ENCODE results near the gene CNRIP1.

DNA sequence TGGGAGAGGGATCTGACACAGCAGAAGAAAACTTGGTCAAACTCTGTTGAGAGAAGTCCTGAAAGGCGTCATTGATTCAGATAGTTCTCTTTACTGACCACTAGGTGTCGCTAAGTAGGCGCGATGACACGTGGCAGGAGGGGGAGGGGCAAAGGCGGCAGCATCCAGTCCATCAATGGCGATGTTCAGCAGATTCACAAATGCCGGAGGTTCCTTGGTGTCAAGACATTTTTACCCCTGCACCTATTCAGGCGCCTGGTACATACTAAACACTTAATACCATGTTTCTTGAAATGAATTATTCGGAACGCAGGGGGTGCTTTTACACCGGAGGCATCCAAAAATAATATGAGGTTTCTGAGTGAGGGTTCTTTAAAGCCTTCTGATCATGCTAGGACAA is 42.3 kb upstream of the CNRIP1 start:
- TF ChIP-seq NR2C2 (CRISPR knock-in tag; IDR thresholded peaks at IDR 0.05) (no peak), FOXK1 (CRISPR knock-in tag; IDR thresholded peaks at IDR 0.05) (no peak; the same call in 1 of the 2 replicates), MAX (CRISPR knock-in tag; IDR thresholded peaks at IDR 0.05) (peak; percentile 97), FOXJ3 (CRISPR knock-in tag; IDR thresholded peaks at IDR 0.05; ENCODE audit: borderline replicate concordance) (no peak), MXD4 (CRISPR knock-in tag; IDR thresholded peaks at IDR 0.05; ENCODE audit: borderline replicate concordance) (no peak), NFYB (CRISPR knock-in tag; conservative IDR thresholded peaks at IDR 0.05; ENCODE audit: low read depth) (no peak), NFATC4 (CRISPR knock-in tag; IDR thresholded peaks at IDR 0.05) (no peak), JUN (CRISPR knock-in tag; IDR thresholded peaks at IDR 0.05) (no peak)
- TF ChIP-seq, protein P1, sequence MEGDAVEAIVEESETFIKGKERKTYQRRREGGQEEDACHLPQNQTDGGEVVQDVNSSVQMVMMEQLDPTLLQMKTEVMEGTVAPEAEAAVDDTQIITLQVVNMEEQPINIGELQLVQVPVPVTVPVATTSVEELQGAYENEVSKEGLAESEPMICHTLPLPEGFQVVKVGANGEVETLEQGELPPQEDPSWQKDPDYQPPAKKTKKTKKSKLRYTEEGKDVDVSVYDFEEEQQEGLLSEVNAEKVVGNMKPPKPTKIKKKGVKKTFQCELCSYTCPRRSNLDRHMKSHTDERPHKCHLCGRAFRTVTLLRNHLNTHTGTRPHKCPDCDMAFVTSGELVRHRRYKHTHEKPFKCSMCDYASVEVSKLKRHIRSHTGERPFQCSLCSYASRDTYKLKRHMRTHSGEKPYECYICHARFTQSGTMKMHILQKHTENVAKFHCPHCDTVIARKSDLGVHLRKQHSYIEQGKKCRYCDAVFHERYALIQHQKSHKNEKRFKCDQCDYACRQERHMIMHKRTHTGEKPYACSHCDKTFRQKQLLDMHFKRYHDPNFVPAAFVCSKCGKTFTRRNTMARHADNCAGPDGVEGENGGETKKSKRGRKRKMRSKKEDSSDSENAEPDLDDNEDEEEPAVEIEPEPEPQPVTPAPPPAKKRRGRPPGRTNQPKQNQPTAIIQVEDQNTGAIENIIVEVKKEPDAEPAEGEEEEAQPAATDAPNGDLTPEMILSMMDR (IDR thresholded peaks at IDR 0.05) = peak; percentile 79
- TF ChIP-seq, protein P2, sequence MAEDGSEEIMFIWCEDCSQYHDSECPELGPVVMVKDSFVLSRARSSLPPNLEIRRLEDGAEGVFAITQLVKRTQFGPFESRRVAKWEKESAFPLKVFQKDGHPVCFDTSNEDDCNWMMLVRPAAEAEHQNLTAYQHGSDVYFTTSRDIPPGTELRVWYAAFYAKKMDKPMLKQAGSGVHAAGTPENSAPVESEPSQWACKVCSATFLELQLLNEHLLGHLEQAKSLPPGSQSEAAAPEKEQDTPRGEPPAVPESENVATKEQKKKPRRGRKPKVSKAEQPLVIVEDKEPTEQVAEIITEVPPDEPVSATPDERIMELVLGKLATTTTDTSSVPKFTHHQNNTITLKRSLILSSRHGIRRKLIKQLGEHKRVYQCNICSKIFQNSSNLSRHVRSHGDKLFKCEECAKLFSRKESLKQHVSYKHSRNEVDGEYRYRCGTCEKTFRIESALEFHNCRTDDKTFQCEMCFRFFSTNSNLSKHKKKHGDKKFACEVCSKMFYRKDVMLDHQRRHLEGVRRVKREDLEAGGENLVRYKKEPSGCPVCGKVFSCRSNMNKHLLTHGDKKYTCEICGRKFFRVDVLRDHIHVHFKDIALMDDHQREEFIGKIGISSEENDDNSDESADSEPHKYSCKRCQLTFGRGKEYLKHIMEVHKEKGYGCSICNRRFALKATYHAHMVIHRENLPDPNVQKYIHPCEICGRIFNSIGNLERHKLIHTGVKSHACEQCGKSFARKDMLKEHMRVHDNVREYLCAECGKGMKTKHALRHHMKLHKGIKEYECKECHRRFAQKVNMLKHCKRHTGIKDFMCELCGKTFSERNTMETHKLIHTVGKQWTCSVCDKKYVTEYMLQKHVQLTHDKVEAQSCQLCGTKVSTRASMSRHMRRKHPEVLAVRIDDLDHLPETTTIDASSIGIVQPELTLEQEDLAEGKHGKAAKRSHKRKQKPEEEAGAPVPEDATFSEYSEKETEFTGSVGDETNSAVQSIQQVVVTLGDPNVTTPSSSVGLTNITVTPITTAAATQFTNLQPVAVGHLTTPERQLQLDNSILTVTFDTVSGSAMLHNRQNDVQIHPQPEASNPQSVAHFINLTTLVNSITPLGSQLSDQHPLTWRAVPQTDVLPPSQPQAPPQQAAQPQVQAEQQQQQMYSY (CRISPR knock-in tag; IDR thresholded peaks at IDR 0.05) = no peak
